G401 (cell line): ENCODE data around the gene CDH4. TPM values are rescaled to one million over a fixed set of nuclear protein-coding genes. Genes with fewer than 3 reads are reported as not detected.
A peak's percentile ranks its signal among the peaks of the same experiment; 100 is the strongest.

Experiments used
- DNase-seq: peaks from one replicate; pipeline ENCODE4 v3.0.0-alpha.2; 2015; ENCODE audit warnings: low spot score
- in situ Hi-C: cut with HindIII; loops from 2 replicates; pipeline ENCODE4 v1.10.0; 2016; ENCODE audit warnings: low sequenced_read_pairs, mixed read lengths
- total RNA-seq: library from RNA; depleted of rRNA; stranded (reverse); fragments of >200 nt; shearing (Covaris generic); gene quantifications from 2 replicates; pipeline ENCODE4 v1.2.3, GENCODE V29; 2014

Gene CDH4
- total RNA-seq, 1 experiment from 2014 or later: 12.9 TPM

DNA sequence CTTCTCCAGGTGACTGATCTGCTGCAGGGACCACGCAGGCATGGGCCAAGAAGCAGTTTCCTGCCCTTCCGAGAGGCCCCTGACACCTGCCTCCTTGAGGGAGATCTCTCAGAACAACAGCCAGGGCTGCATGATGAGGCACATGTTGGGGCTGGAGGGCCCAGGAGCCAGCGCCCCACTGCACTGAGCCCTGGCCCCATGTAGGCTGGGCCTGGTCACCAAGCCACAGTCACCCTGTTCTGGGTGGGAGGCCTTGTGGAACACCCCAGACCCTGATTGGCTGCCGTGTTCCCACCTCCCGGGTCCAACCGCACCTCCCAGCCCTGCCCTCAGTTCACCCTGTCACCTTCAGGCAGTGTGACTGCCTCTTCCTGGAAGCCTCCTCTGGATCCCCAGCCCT, 639.4 kb downstream of the CDH4 start:
- in situ Hi-C loops: no loop called here
- no peak for DNase-seq

DNA sequence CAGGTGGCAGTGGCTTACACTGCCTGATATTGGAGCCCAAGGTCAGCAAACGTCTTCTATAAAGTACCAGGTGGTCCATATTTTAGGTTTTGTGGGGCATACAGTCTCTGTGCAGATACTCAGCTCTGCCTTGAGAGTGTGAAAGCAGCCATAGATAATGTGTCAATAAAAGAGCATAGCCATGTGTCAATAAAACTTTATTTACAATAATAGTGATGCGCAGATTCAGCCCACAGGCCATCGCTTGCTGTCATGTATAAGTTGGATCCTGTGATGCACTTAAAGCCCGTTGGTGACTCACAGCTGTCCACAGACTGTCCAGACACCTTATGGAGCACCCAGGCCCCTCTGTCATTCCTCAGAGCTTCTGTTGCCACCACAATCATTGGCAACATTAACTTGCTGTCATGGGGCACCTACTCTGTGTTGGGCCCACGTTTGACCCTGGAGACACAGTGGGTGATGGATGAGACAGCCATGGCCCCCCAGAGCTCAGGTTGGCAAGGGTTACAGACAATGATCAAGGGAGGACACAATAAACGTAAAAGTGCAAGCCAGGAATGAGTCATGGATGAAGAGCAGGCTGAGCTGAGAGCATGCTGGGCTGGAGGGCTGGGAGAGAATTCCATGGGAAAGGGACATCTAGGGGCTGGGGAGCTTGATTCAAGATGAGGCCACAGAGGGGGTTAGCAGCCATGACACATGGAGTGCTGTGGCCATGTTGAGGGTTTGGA, 640.0 kb downstream of the CDH4 start:
- in situ Hi-C loops: no loop called here
- DNase-seq: no peak

DNA sequence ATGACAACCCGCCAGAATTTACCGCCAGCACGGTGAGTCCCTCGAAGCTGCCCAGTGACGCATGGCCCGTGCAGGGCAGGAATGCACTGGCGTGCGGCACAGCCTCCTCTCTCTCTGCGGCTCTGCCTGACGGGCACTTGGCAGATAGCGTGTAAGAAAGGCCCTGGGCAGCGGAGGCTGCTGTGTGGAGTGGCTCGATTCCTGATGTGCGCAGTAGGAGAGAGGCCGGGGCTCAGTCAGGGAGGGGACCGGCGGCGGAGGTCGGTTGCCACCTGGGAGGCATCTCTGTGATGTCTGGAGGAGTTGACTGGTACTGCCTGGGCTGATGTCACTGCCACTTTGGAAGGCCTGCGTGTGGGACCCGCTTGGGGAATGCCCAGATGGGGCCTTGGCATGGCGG, 643.0 kb downstream of the CDH4 start:
- in situ Hi-C loops: no loop called here
- DNase-seq: no peak

DNA sequence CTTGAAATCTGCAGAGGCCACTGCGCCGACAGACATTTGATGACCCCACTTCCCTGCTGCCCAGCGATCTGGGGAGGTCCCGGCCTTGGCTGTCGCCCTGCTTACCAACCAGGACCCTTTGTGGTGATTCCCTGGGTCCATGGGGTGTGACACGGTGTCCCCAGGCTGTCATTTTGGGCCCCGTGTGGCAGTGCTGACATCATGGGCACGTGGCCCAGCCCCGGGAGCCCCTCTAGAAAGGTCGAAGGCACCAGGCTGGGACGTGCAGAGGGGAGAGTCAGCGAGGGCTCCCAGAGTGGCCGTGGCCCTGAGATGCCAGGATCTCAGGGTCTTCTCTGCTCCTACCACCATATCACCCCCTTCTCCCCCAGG, 643.6 kb downstream of the CDH4 start:
- no peak for DNase-seq
- in situ Hi-C loops: no loop called here

DNA sequence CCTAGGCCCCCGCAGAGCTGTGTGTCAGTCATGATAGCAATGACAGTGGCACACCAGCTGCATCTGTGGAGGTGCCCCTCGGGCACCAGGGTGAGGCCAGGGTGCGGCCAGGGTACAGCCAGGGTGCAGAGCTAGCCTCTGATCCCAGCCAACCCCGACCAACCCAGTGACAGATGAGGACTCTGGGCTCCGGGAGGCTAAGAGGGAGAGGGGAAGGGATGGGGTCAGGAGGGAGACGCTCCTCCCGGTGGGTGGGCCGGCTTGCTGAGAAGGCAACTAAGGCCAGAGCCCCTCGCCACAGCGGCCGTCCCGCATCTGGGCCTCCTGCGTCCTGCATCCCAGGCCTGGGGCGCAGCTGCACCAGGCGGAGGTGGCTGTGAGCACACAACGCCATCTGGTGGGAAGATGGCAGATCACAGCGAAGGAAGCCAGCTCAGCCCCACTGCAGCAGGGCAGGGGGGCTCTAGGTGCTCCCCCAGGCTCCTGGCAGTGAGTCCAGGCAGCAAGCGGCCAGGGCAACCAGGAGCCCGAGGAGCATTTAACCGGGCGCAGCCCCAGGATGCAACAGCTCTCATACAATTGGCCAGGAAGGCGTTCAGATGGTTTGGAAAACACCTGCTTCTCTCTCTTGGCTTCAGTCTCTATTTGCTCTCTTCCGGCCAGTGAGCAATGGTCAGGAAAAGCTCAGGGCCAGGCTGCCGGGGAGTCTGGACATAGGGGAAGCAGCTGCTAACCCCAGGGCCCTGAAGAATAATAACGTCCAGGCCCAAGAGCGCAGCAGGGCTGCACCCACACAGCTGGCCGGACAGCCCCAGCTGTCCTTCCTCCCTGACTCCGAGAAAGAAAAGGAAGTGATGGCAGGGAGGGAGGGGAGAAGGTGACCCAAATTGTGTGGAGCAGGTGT, 644.2 kb downstream of the CDH4 start:
- DNase-seq: peak; percentile 59
- in situ Hi-C loops: no loop called here

DNA sequence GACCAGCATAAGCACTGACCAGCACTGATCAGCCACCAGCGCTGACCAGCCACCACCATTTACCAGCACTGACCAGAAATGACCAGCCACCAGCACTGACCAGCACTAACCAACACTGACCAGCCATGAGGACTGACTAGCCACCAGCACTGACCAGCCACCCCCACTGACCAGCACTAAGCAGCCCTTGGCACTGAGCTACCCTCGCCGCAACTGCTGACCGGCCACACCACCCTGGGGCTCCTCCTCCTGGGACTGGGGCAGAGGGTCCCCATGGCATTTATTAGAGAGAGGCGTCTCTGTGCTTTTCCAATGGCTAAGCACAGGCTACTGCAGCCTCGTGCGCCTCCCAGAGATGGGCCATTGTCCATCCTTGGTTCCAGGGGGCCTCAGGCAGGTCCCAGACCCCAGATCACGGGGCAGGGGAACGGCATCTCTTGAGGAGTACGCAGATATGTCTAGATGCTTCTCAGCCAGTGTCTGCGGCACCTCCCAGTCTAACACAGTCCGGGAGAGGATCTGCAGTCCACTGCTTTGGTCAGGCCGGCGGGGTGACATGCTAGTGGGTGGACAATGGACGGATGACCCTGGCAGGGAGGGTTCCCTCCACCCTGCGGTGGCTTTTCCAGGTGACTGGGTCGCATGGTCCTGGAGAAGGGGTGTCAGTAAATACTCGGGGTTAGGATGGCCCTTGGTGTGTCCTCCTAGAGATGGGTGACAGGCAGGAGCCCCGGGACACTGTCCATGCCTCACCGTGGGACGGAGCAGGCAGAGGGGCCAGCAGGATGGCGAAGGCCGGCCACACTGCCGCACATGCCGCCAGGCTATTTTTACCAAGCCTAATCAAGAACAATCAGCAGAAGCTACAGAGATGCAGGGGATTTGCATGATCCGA, 645.6 kb downstream of the CDH4 start:
- in situ Hi-C loops: no loop called here

DNA sequence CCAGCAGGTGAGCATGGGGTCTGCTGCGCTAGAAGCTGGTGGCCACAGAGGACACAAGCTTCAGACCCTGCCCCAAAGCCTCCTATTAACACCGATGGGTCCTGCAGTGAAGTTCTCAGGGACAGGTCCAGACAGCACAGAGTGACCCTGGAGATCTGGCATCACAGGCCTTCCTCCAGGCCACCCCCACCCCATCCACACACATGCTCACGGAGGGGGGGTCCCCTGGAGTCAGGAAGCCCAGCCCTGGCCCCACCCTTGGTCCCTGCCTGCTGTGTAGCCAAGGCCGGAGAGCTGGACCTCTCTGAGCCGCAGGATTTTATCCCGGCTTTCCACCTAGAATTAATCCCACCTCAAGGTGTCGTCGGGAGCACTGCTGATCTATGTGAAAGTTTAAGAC, 646.3 kb downstream of the CDH4 start:
- in situ Hi-C loops: no loop called here
- no peak for DNase-seq

More for the DNA sequence above, 645.6 kb downstream of the CDH4 start:
- no peak for DNase-seq

DNA sequence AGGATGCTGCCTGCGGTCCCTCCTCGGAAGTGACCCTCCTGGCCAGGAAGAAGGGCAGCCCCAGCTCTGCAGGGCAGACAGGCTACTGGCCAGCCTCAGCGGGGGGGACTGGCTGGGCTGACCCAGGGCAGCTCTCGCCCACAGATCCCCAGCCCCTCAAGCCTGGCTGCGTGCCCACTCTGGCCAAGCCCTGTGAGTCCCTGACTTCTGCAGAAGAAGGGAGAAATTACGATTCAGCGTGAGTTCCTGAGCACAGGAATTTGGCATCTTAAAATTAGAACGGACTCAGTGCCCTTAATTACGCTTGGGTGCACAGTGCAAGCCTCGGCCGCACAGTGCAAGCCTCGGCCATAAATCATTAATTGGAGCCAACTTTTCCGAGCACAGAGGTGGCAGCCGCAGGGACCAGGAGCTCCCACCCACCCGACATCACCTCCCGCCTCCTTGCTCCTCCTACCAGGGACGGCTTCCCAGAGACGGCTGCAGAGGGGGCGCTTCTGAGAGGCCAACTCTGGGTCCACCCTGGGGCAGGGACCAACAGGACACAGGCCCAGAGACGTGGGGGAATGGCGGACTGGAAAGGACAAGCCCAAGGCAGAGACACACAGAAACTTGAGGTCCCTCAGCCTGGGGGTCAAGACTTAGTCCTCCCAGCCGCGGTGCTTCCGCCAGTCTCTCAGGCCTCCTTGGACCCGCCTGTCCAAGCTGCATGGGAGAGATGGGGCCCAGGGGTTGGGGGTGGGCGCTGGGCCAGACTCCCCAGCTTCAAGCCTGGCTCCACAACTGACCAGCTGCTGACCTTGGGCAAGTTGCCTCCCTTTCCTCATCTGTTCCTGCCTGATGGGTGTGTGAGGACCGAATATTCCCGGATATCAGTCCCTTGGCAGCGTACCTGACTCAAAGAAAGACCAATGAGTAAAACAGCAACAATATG, 648.2 kb downstream of the CDH4 start:
- peak; percentile 43 for DNase-seq
- in situ Hi-C loops: no loop called here

DNA sequence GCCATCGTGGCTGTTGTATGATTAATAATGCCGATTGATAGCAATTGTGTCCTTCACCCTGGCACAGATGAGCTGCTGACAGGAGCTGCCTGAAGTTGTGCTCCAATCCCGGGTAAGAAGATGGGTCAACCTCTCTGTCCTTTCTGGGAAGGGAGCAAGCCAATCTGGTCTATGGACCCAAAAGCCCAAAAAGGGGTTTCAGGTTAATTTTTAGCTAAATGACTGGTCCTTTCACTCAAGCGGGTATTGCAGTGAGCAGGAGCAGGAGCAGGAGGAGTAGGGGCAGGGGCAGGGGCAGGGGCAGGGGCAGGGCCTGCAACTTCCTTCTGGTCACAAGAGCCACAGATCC, 648.9 kb downstream of the CDH4 start:
- in situ Hi-C loops: no loop called here
- no peak for DNase-seq

DNA sequence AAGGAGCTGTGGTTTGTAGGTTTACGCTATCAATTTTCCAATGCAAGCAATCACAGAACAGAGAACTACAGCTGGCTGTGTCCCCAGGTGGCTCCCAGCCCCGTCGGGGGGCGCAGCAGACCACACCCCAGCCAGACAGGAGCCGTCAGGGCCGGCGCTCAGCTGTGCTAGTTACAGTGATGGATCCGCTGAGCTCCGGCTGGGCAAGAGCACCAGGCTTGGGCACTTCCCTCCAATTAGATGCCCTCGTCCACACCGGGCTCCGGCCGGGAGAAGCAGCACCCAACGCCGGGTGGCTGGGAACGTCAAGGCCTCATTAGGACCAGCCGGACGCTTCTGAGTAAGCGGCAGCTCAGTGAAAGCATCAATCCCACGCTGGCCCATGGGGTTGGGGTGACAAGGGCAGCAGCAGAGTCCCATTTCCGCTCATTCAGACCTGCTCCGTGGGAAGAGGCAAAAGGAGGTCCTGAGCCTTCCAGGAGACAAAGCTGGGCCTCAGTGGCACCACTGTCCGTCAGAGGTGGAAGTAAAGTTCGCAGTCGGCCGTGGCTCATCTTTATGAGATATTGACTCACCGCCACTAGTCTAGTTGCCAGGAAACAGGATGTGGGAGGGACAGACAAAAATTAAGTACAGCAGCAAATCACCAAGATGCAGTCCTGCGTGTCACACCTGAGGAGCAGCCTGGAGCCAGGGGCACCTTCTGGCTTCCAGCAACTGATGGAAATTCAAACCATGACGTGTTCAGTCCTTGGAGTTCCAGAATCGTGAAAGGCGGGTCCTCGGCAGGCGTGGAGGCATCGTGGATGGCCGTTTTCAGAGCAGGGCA, 649.5 kb downstream of the CDH4 start:
- in situ Hi-C loops: no loop called here

DNA sequence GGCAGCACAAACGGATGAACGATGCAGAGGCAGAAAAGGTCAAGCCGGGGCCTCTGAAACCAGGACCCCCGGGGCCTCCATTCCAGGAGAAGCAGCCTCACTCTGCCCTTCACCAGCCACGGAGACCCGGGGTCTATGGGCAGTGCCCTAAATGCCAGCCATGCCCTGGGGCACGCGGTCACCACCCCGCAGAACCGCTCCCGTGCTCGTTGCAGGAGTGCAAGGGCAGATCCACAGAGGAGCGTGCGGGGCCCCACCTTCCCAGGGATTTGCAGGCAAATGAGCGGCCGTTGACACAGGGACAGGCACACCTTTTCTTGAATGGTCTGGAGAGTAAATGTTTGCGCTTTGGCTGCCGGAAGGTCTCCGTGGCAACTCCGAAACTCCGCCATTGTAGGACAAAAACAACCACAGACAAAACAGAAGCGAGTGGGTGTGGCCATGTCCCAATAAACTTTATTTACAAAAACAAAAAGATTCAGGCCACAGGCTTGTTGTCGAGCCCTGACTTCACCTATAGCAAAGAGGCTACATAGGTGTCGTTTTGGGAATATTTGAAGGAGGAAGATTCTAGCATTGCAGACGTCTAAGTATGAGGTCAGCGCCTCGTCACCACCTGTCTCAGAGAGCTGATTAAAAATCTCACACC, 650.3 kb downstream of the CDH4 start:
- no peak for DNase-seq
- in situ Hi-C loops: no loop called here

More for the DNA sequence above, 649.5 kb downstream of the CDH4 start:
- no peak for DNase-seq

DNA sequence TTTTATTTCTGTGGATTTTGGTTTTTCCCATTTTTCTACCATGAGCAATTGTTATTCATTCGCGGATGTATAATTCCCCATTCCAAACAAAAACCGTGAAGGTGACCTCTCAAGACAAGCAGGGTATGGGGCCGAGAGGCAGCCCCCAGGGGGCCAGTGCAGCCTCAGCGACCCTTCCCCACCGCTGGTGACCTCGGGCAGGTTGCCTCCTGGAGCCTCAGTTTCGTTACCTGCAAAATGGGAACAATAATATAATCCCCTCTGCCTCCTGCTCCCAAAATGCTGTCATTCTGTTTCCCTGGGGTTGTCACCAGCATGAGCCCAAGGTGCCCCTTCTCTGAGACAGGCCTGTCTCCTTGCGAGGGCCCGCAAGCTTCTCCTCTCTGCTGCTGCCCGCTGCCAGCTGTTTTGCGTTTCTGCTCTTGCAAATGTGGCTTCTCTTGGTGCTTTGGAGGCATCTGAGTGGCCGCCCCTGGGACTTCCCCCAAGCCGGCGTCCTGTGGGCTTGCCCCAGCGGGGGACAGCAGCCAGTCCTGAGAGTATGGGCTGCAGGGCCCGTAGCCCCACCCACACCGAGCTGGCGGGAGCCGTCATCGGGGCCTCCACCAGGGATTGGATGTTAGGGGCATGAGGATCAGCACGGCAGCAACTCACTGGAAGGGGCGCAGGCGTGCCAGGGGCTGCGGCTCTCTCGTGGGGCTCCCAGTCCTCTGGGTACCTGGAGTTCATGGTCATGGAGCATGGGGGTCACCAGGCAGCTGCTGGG, 651.7 kb downstream of the CDH4 start:
- in situ Hi-C loops: no loop called here
- no peak for DNase-seq

DNA sequence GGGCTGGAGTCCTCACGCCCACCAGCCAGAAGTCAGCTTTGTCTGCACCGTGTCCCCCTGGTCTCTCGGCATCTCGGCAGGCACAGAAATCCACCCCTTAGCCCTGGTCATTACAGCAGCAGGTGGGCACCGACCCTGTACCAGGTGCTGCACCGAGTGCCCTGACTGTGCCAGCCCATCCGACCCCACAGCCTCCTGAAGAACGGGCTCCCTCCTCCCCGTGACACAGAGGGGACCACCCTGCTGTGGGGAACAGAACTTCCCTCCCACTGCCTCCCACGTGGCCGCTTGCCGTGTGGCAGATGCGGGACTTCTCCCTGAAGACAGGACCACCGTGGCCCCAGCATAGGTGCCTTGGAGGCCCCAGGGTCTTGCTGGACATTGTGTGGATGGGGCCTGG, 652.4 kb downstream of the CDH4 start:
- no peak for DNase-seq
- in situ Hi-C loops: no loop called here

DNA sequence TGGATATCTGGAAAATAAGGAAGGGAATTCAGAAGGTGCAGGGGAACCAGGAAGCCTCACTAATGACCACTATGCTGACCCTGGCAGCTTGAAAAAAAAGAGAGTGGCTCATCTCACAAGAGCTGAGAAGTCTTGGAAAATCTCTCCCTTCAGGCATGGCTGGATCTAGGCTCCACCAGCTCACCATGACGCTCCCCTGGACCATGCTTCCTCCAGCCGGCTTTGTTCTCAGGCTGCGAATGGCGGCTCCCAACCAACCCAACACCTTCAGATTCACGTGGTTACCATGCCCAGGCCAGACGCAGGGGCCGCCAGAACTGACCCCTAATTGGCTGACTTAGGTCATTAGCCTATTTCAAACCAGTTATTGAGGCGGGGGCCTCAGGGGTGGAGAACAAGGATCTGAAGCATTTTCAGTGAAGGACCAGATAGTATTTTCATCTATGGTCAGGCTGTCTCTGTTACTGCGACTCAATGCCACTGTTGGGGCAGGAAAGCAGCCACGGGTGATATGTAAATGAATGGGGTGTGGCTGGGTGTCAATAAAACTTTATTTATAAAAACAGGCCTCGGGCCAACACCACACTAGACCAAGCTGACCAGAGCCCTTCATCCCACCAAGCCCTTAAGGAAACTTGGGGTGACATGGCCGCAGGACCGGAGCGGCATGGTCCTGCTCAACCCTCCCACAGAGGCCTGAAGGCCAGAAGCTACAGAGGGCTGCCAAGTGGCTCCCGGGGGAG, 653.9 kb downstream of the CDH4 start:
- no peak for DNase-seq
- in situ Hi-C loops: no loop called here

DNA sequence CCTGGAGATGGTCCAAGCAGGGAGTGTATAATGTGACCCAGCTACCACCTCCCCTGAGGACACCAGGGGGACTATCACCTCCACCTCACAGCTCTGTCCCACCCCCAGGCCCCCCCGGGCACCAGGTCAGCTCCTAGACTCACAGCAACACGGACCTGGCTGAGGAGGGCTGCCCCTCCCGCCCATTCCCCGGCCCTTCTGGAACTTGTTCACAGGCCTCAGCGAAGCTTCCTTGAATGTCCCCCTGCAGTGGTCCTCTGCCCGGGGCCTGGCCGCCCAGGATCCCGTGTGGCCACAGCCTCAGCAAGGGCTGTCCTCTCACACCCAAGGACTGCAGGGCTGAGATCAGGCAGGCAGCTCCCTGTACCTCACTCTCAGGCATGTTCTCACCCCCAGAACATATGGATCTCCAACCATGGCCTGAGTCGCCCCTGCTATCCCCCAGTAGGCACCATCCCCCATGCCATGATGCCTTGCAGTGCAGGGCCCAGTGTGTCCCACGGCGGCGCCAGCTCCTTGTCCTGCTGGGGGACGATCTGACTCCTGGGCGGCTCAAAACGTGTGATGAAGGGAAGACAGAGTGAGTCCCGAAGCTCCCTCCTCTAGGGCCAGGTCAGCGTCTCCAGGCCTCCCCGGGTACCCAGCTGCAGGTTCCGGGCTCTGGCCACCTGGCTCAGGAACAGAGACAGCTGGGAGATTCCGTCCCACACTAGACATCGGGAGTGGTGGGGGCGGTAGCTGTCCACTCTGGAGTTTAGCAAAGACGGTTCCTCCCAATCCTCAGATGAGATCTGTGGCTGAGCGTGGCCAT, 655.2 kb downstream of the CDH4 start:
- DNase-seq: no peak
- in situ Hi-C loops: no loop called here
